ENCODE measurements around the gene ISYNA1.

Gene ISYNA1

GRCh38 chr19:18385675-18386542 is 52.0 kb downstream of the ISYNA1 start, which contains the start of gene GDF15:
Gene GDF15 (plus strand): TSS chr19:18386158. CDS start chr19:18386190, 32 bp downstream.
- ChIA-PET POLR2A (no interaction called here), CTCF (interaction anchor here (0.5 to 1.7 kb wide), 10 partner anchors 10 to 162 kb away, joined by 3 to 6 read pairs (median 4); partner anchors contain the start of gene SSBP4)
- TF ChIP-seq ZNF384 (IDR thresholded peaks at IDR 0.05) (no peak), ARNT (IDR thresholded peaks at IDR 0.05) (no peak), FOXK2 (IDR thresholded peaks at IDR 0.05) (no peak), PKNOX1 (IDR thresholded peaks at IDR 0.05) (no peak), SP1 (IDR thresholded peaks at IDR 0.05) (no peak), TARDBP (IDR thresholded peaks at IDR 0.05) (no peak), HDGF (IDR thresholded peaks at IDR 0.05; ENCODE audit: borderline replicate concordance) (no peak), FOXA1 (IDR thresholded peaks at IDR 0.05) (no peak), CTBP1 (IDR thresholded peaks at IDR 0.05; ENCODE audit: borderline replicate concordance) (no peak)
- DNase-seq (ENCODE audit: extremely low spot score): peak; percentile 82

GRCh38 chr19:18385359-18385674 is 52.6 kb downstream of the ISYNA1 start:
- TF ChIP-seq PKNOX1 (IDR thresholded peaks at IDR 0.05) (no peak), ELF4 (IDR thresholded peaks at IDR 0.05) (no peak), SUZ12 (IDR thresholded peaks at IDR 0.05) (no peak), LEF1 (IDR thresholded peaks at IDR 0.05; ENCODE audit: borderline replicate concordance) (no peak), L3MBTL2 (conservative IDR thresholded peaks at IDR 0.05) (no peak), NFRKB (IDR thresholded peaks at IDR 0.05) (no peak), FOXM1 (IDR thresholded peaks at IDR 0.05; ENCODE audit: borderline replicate concordance) (no peak), ARNT (IDR thresholded peaks at IDR 0.05) (no peak), FOXK2 (IDR thresholded peaks at IDR 0.05) (no peak), CTBP1 (IDR thresholded peaks at IDR 0.05; ENCODE audit: borderline replicate concordance) (no peak)
- DNase-seq (ENCODE audit: extremely low spot score): no peak
- ChIA-PET POLR2A (no interaction called here), CTCF (interaction anchor here (0.5 to 1.7 kb wide), 11 partner anchors 11 to 161 kb away, joined by 3 to 6 read pairs (median 3); partner anchors contain the start of gene SSBP4)

GRCh38 chr19:18384775-18385174 is 53.2 kb downstream of the ISYNA1 start:
- POLR2A ChIA-PET: interaction anchor here (1.1 kb wide), 1 partner anchor 35 kb away, joined by 3 read pairs; the partner anchor contains the start of gene SSBP4
- TF ChIP-seq BHLHE40 (IDR thresholded peaks at IDR 0.05; ENCODE audit: borderline replicate concordance): no peak
- TF ChIP-seq NFRKB (IDR thresholded peaks at IDR 0.05): no peak
- TF ChIP-seq ZNF384 (IDR thresholded peaks at IDR 0.05): no peak
- no peak for TF ChIP-seq PKNOX1 (IDR thresholded peaks at IDR 0.05)
- no peak for TF ChIP-seq LEF1 (IDR thresholded peaks at IDR 0.05; ENCODE audit: borderline replicate concordance)
- no peak for TF ChIP-seq TARDBP (IDR thresholded peaks at IDR 0.05)
- TF ChIP-seq SP1 (IDR thresholded peaks at IDR 0.05): no peak
- no peak for TF ChIP-seq FOXK2 (IDR thresholded peaks at IDR 0.05)
- TF ChIP-seq L3MBTL2 (conservative IDR thresholded peaks at IDR 0.05): no peak
- TF ChIP-seq SUZ12 (IDR thresholded peaks at IDR 0.05): no peak
- no peak for TF ChIP-seq ARNT (IDR thresholded peaks at IDR 0.05)
- TF ChIP-seq FOXM1 (IDR thresholded peaks at IDR 0.05; ENCODE audit: borderline replicate concordance): no peak
- no peak for DNase-seq (ENCODE audit: extremely low spot score)
- CTCF ChIA-PET: interaction anchor here (0.6 kb wide), 1 partner anchor 28 kb away, joined by 3 read pairs; no protein-coding TSS in a partner anchor
